ENCODE results near the gene EPS8. TPM values are rescaled to one million over a fixed set of nuclear protein-coding genes. Genes with fewer than 3 reads are reported as not detected.

EPS8 gene
- total and polyA plus RNA-seq, 2 donors (not counting 1 experiment from before 2014, with no cell fraction given), result 0.76 to 0.96 TPM

GRCh38 chr12:15794196-15794595 is 5.0 kb upstream of the EPS8 start:
- no peaks in the 10 kb centered on the region for H3K36me3 ChIP-seq (replicated peaks in 1 of 2; ENCODE audit: control extremely low read depth in 1 of 2, control insufficient read depth in 1 of 2, extremely low read depth in 1 of 2, insufficient read depth in 2 of 2, low read length in 1 of 2)
- H3K4me2 ChIP-seq (replicated peaks; ENCODE audit: low read depth, low read length, poor library complexity, severe bottlenecking), result no peak overlapping the region
- no peaks in the 10 kb centered on the region for H3K79me2 ChIP-seq (ENCODE audit: control insufficient read depth, insufficient read depth, low read length)
- H4K20me1 ChIP-seq (ENCODE audit: control insufficient read depth, insufficient read depth, low read length, poor library complexity, severe bottlenecking), result no peaks in the 10 kb centered on the region
- intact Hi-C loops (cut with micrococcal nuclease), result no loop called here
- ChIA-PET POLR2A (no interaction called here), CTCF (interaction anchor here (0.9 kb wide), 1 partner anchor 204 kb away, joined by 3 read pairs; no protein-coding TSS in a partner anchor)
- no peak overlapping the region for H2AFZ ChIP-seq (ENCODE audit: insufficient read depth, low read depth, low read length, poor library complexity, severe bottlenecking)
- peaks cover 8% of the 10 kb centered on the region in 2 donors for H3K4me1 ChIP-seq (ENCODE audit: control insufficient read depth in 2 of 2, insufficient read depth in 2 of 2, low read length in 2 of 2)
- H3K27ac ChIP-seq (ENCODE audit: low read length in 2 of 2), result no peak overlapping the region
- no peak overlapping the region for H3K9ac ChIP-seq (ENCODE audit: low read length)
- no peak overlapping the region for H3K4me3 ChIP-seq (ENCODE audit: control extremely low read depth in 1 of 5, extremely low read depth in 1 of 5, insufficient read depth in 1 of 5, low read depth in 2 of 5, low read length in 4 of 5)
- Mint-ChIP-seq H3K9me3 (ENCODE audit: insufficient read depth) (peaks cover 2% of the 10 kb centered on the region), H3K27ac (no peak overlapping the region), H3K4me1 (peaks cover 6% of the 10 kb centered on the region), H3K27me3 (peaks cover 34% of the 10 kb centered on the region), H3K4me3 (no peak overlapping the region)
- WGBS (ENCODE audit: insufficient coverage), result 100% methylated on average over 1 of the region's 3 CpGs
- peaks cover 0 to 21% (median 13%) of the 10 kb centered on the region in 4 experiments for H3K27me3 ChIP-seq (replicated peaks in 1 of 4; ENCODE audit: control extremely low read depth in 1 of 4, control insufficient read depth in 3 of 4, insufficient read depth in 4 of 4, low read length in 3 of 4)
- TF ChIP-seq EZH2 (IDR thresholded peaks at IDR 0.05; ENCODE audit: borderline replicate concordance, insufficient read depth, low read depth, low read length, poor library complexity, severe bottlenecking) (no peak), CTCF (IDR thresholded peaks at IDR 0.05) (no peak)
- no peak for DNase-seq
- no peak for ATAC-seq (ENCODE audit: low read depth)
- no peaks in the 10 kb centered on the region for H3K9me3 ChIP-seq (ENCODE audit: control extremely low read depth in 1 of 3, control insufficient read depth in 2 of 3, insufficient read depth in 1 of 3, low read length in 2 of 3)
